Ovary (tissue), 3 donors: Measurements from ENCODE around the gene CHD9.

Source experiments
- CTCF ChIP-seq, 3 donors: fragments of 450-650 bp in 2 of 3; fragments of 200-600 bp in 1 of 3; IDR thresholded peaks; one replicate each; pipeline versions ENCODE4 v1.5.1 to v1.8.0; 2016 to 2022; ENCODE audit warnings: antibody characterized with exemption in 3 of 3, mild to moderate bottlenecking in 1 of 3
- POLR2A ChIP-seq: fragments of 450-650 bp; IDR thresholded peaks from one replicate; pipeline ENCODE4 v1.6.1; 2017; ENCODE audit warnings: antibody characterized with exemption, mild to moderate bottlenecking, moderate library complexity
- donor health status: DM: no; HTN: no; CAD: no.

GRCh38 chr16:53041320-53042051, 13.3 kb upstream of the CHD9 start:
- TF ChIP-seq CTCF (IDR thresholded peaks at IDR 0.05) = no peak
- TF ChIP-seq POLR2A = no peak
